Lower leg skin (tissue), 4 donors: ENCODE results near the gene MRAP2. TPM values are rescaled to one million over a fixed set of nuclear protein-coding genes. Genes with fewer than 3 reads are reported as not detected.
"Not testable (repeated sequence)": the region's sequence is repeated elsewhere in the genome, so short reads cannot be mapped to it uniquely, and the experiment has no call there.

ENCODE experiments used
- DNase-seq, 2 donors: peaks; one replicate each; pipeline ENCODE4 v3.0.0-alpha.2; 2019; ENCODE audit warnings: low spot score in 2 of 2
- H3K4me3 ChIP-seq: fragments of 200-600 bp; sonication (generic); 2 replicates; pipeline ENCODE4 v1.5.1; 2017; ENCODE audit warnings: mild to moderate bottlenecking, low read depth; ENCODE audit not compliant: poor library complexity, severe bottlenecking
- CTCF ChIP-seq, 3 donors: fragments of 450-650 bp; IDR thresholded peaks; one replicate each; pipeline ENCODE4 v1.5.1; 2016; ENCODE audit warnings: antibody characterized with exemption in 3 of 3, mild to moderate bottlenecking in 3 of 3, moderate library complexity in 2 of 3
- POLR2A ChIP-seq, 2 donors: fragments of 450-650 bp; IDR thresholded peaks; one replicate each; pipeline ENCODE4 v1.6.1; 2016 to 2017; ENCODE audit warnings: antibody characterized with exemption in 2 of 2, mild to moderate bottlenecking in 1 of 2, moderate library complexity in 1 of 2
- WGBS, 2 donors: methylation state at CpG; one replicate each; pipeline ENCODE4 v1.1.5; 2018; 5-methylcytosine and 5-hydroxymethylcytosine counted together
- intact Hi-C: fragments of 100-400 bp; cut with DNase I; formaldehyde crosslinking; loops from one replicate; pipeline ENCODE4 v1.15.0; 2023; ENCODE audit warnings: low total_unique reads
- total RNA-seq, 4 donors: library from RNA; depleted of rRNA; stranded (reverse); fragments of >200 nt; gene quantifications; one replicate each; pipeline ENCODE4 v1.1.0, GENCODE V29; 2016

The MRAP2 gene
- total RNA-seq, 4 donors from 2014 or later = 2.6 to 4.1 (median 2.9) TPM

DNA sequence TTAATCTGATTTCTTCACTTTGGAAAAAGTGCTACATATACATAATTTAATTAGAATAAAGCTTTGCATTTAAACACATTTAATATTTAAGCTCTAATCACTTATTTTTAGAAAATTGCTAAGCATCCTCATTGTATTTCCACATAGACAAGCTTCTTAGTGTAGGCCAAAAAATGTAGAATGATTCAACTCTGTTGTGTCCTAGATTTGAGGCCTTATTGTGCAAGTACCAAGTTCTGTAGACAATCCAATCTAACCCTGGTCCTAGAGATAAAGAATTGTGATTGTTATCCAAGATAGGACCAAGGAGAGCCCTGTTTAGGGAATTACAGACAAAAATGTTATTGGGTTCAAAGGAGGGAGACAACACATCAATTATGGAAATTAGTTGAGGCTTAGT is 27.6 kb downstream of the MRAP2 start:
- TF ChIP-seq CTCF (IDR thresholded peaks at IDR 0.05) (no peak), POLR2A (IDR thresholded peaks at IDR 0.05) (no peak)
- no peak overlapping the region for H3K4me3 ChIP-seq
- no peak for DNase-seq
- intact Hi-C loops = no loop called here

DNA sequence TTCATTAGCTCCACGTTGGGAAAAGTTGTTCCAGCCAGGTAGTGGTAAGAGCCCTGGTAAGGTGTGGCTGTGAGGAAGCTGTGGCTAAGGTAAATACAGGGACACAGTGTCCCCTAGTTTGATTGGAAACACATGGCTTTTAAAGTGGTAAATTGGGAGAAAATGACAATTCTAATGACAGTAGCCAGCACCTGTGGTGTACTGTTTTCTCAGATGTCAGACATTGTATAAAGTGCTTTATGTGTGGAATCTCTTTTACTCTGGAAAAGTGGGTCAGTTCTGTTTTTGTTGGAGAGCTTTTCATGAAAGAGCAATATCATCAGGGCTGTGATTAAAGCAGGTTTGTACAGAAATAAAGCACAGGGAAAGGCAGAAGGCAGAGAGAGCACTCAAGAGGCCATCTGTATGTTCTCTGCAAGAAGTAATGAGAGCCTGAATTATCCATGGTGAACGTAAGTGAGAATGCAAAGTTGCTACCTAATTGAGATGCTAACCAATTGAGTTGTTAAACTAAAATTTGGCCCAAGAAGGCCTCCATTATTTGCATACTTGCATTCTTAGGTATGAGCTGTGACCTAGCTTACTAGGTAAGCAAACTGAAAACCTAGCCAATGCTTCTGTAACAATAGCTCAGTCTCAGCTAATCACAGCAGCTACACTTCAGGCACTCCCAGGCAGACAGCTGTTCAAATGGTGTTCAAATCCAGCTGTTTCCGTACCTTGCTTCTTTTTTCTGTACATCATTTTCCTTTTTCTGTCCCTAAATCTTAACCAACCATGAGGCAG is 28.2 kb downstream of the MRAP2 start:
- intact Hi-C loops = no loop called here
- no peak for DNase-seq
- 71 to 75% methylated on average over 3 of the region's 3 CpGs for WGBS, 2 donors
- TF ChIP-seq POLR2A (IDR thresholded peaks at IDR 0.05) (no peak), CTCF (IDR thresholded peaks at IDR 0.05) (no peak)
- H3K4me3 ChIP-seq = no peak overlapping the region

- TF ChIP-seq POLR2A (IDR thresholded peaks at IDR 0.05) (no peak), CTCF (IDR thresholded peaks at IDR 0.05) (no peak)
- intact Hi-C loops = no loop called here
- no peak for DNase-seq
- WGBS, 2 donors = 87% methylated on average over 6 of the region's 6 CpGs
- H3K4me3 ChIP-seq = no peak overlapping the region
Observed at GRCh38 chr6:84062519-84063154, 29.1 kb downstream of the MRAP2 start.

- intact Hi-C loops = no loop called here
- 58% methylated on average over 2 of the region's 2 CpGs for WGBS, 2 donors
- H3K4me3 ChIP-seq = no peak overlapping the region
- TF ChIP-seq CTCF (IDR thresholded peaks at IDR 0.05) = no peak
- TF ChIP-seq POLR2A (IDR thresholded peaks at IDR 0.05) = no peak
- DNase-seq = no peak
Observed at GRCh38 chr6:84065693-84066290, 32.2 kb downstream of the MRAP2 start.

GRCh38 chr6:84066536-84066935 is 33.0 kb downstream of the MRAP2 start:
- intact Hi-C loops = no loop called here
- 64 to 73% methylated on average over 3 of the region's 3 CpGs for WGBS, 2 donors
- H3K4me3 ChIP-seq = no peak overlapping the region
- DNase-seq = no peak
- TF ChIP-seq CTCF (IDR thresholded peaks at IDR 0.05) = no peak
- TF ChIP-seq POLR2A (IDR thresholded peaks at IDR 0.05) = no peak

GRCh38 chr6:84068873-84069272 is 35.3 kb downstream of the MRAP2 start:
- H3K4me3 ChIP-seq, DNase-seq, intact Hi-C loops: not testable (repeated sequence)
- 92% methylated on average over 5 of the region's 5 CpGs for WGBS, 2 donors
